ENCODE data around the gene AIRE.

DNA sequence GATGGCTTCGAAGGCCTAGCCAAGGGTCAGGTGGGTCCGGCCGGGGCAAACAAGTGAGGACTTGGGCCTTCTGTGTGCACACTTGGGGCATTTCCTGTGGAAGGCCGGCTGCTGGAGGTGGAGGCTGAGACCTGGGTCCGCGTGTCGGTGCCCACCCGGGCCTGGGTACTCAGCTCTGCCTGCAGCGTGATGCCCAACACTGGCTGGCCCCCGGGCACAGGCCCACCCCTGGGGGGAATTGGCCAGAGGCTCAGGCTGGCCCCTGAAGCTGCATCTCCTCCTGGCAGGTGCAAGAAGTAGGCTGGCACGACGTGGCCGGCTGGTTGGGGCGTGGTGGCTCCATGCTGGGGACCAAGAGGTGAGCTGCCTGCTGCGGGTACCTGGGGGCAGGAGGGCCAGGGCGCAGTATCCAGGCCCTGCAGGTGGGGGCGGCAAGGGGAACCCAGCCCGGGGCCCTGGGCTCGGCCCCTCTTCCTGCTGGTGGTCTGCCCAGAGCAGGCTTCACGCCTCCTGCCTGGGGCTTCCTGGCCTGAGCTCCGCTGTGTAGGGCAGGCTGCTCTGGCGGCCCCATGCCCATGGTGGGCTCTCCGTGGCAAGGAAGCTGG is 36.3 kb downstream of the AIRE start:
- TF ChIP-seq, protein P1, sequence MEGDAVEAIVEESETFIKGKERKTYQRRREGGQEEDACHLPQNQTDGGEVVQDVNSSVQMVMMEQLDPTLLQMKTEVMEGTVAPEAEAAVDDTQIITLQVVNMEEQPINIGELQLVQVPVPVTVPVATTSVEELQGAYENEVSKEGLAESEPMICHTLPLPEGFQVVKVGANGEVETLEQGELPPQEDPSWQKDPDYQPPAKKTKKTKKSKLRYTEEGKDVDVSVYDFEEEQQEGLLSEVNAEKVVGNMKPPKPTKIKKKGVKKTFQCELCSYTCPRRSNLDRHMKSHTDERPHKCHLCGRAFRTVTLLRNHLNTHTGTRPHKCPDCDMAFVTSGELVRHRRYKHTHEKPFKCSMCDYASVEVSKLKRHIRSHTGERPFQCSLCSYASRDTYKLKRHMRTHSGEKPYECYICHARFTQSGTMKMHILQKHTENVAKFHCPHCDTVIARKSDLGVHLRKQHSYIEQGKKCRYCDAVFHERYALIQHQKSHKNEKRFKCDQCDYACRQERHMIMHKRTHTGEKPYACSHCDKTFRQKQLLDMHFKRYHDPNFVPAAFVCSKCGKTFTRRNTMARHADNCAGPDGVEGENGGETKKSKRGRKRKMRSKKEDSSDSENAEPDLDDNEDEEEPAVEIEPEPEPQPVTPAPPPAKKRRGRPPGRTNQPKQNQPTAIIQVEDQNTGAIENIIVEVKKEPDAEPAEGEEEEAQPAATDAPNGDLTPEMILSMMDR (IDR thresholded peaks at IDR 0.05; ENCODE audit: insufficient read depth, low read length, poor library complexity, severe bottlenecking), result no peak
- TF ChIP-seq EZH2phosphoT487 (conservative IDR thresholded peaks at IDR 0.05; ENCODE audit: low read length), result no peak

Measured in SU-DHL-6 (cell line).